Liver (tissue), 9 donors: ENCODE results near the gene LURAP1L. TPM values are rescaled to one million over a fixed set of nuclear protein-coding genes. Genes with fewer than 3 reads are reported as not detected.
A peak's percentile ranks its signal among the peaks of the same experiment; 100 is the strongest.

ENCODE experiments used
- DNase-seq: peaks from one replicate; pipeline ENCODE4 v3.0.0-alpha.2; 2017; ENCODE audit warnings: low spot score
- H3K27ac ChIP-seq, 2 donors: one replicate each; pipeline ENCODE4 v1.7.0; 2013; ENCODE audit warnings: inconsistent platforms in 2 of 2, low read length in 2 of 2, control low read depth in 1 of 2, low read depth in 1 of 2, mild to moderate bottlenecking in 1 of 2
- H3K27me3 ChIP-seq, 4 donors: one replicate each; pipeline versions ENCODE4 v1.6.1 to v1.7.0; 2013; ENCODE audit warnings: low read length in 3 of 4, inconsistent platforms in 1 of 4, mild to moderate bottlenecking in 1 of 4, moderate library complexity in 1 of 4; ENCODE audit not compliant: control insufficient read depth in 4 of 4, insufficient read depth in 4 of 4
- H3K36me3 ChIP-seq, 4 donors: one replicate each; pipeline versions ENCODE4 v1.6.1 to v1.7.0; 2013; ENCODE audit warnings: low read length in 3 of 4, mild to moderate bottlenecking in 3 of 4, low read depth in 1 of 4, moderate library complexity in 1 of 4; ENCODE audit not compliant: control insufficient read depth in 4 of 4, insufficient read depth in 3 of 4
- H3K4me1 ChIP-seq, 4 donors: one replicate each; pipeline versions ENCODE4 v1.6.1 to v1.7.0; 2013; ENCODE audit warnings: low read length in 3 of 4, mild to moderate bottlenecking in 3 of 4, moderate library complexity in 1 of 4; ENCODE audit not compliant: control insufficient read depth in 4 of 4, insufficient read depth in 4 of 4
- H3K4me3 ChIP-seq, 3 donors: one replicate each; pipeline versions ENCODE4 v1.6.1 to v1.7.0; 2013; ENCODE audit warnings: low read length in 3 of 3, control low read depth in 1 of 3, low read depth in 1 of 3, mild to moderate bottlenecking in 1 of 3
- H3K9ac ChIP-seq, 2 donors: one replicate each; pipeline ENCODE4 v1.7.0; 2013; ENCODE audit warnings: low read length in 2 of 2, mild to moderate bottlenecking in 2 of 2, moderate library complexity in 2 of 2, control low read depth in 1 of 2, low read depth in 1 of 2
- H3K9me3 ChIP-seq, 4 donors: one replicate each; pipeline versions ENCODE4 v1.6.1 to v1.7.0; 2013; ENCODE audit warnings: low read length in 3 of 4; ENCODE audit not compliant: control insufficient read depth in 4 of 4
- ATF3 ChIP-seq: IDR thresholded peaks from 2 replicates; pipeline ENCODE4 v1.6.1; 2016; ENCODE audit warnings: antibody characterized with exemption
- CTCF ChIP-seq: fragments of 150-350 bp; IDR thresholded peaks from 2 replicates; pipeline ENCODE4 v1.5.1; 2017; ENCODE audit warnings: improper control_type of control experiment, low read depth, low read length; ENCODE audit not compliant: missing input control
- EGR1 ChIP-seq, 2 donors: IDR thresholded peaks; 2 replicates each; pipeline ENCODE4 v1.6.1; 2016 to 2018; ENCODE audit warnings: antibody characterized with exemption in 2 of 2, low read depth in 2 of 2
- FOXA1 ChIP-seq: IDR thresholded peaks from 2 replicates; pipeline ENCODE4 v1.6.1; 2016; ENCODE audit warnings: antibody characterized with exemption
- FOXA2 ChIP-seq: IDR thresholded peaks from 2 replicates; pipeline ENCODE4 v1.6.1; 2016; ENCODE audit warnings: antibody characterized with exemption
- GABPA ChIP-seq, 2 donors: IDR thresholded peaks in 1 of 2; conservative IDR thresholded peaks in 1 of 2; 2 replicates each; pipeline ENCODE4 v1.6.1; 2016; ENCODE audit warnings: antibody characterized with exemption in 2 of 2, mild to moderate bottlenecking in 1 of 2, moderate library complexity in 1 of 2
- HNF4A ChIP-seq, 2 donors: conservative IDR thresholded peaks; 2 replicates each; pipeline ENCODE4 v1.6.1; 2016; ENCODE audit warnings: antibody characterized with exemption in 2 of 2, mild to moderate bottlenecking in 2 of 2
- HNF4G ChIP-seq: IDR thresholded peaks from 2 replicates; pipeline ENCODE4 v1.6.1; 2016; ENCODE audit warnings: antibody characterized with exemption
- JUND ChIP-seq, 2 donors: IDR thresholded peaks; 2 replicates each; pipeline ENCODE4 v1.6.1; 2016; ENCODE audit warnings: antibody characterized with exemption in 2 of 2
- MAX ChIP-seq: IDR thresholded peaks from 2 replicates; pipeline ENCODE4 v1.6.1; 2016; ENCODE audit warnings: antibody characterized with exemption
- NR2F2 ChIP-seq: IDR thresholded peaks from 2 replicates; pipeline ENCODE4 v1.6.1; 2016; ENCODE audit warnings: antibody characterized with exemption
- RAD21 ChIP-seq, 2 donors: IDR thresholded peaks; 2 replicates each; pipeline ENCODE4 v1.6.1; 2016; ENCODE audit warnings: antibody characterized with exemption in 2 of 2, mild to moderate bottlenecking in 2 of 2
- REST ChIP-seq: IDR thresholded peaks from 2 replicates; pipeline ENCODE4 v1.6.1; 2016; ENCODE audit warnings: antibody characterized with exemption, mild to moderate bottlenecking
- RXRA ChIP-seq, 2 donors: IDR thresholded peaks; 2 replicates each; pipeline ENCODE4 v1.6.1; 2017 to 2018; ENCODE audit warnings: antibody characterized with exemption in 2 of 2, mild to moderate bottlenecking in 1 of 2
- SP1 ChIP-seq: IDR thresholded peaks from 2 replicates; pipeline ENCODE4 v1.6.1; 2018; ENCODE audit warnings: antibody characterized with exemption, mild to moderate bottlenecking
- TAF1 ChIP-seq: conservative IDR thresholded peaks from 2 replicates; pipeline ENCODE4 v1.6.1; 2016; ENCODE audit warnings: antibody characterized with exemption, mild to moderate bottlenecking
- YY1 ChIP-seq: IDR thresholded peaks from 2 replicates; pipeline ENCODE4 v1.6.1; 2016; ENCODE audit warnings: antibody characterized with exemption, mild to moderate bottlenecking
- ZBTB33 ChIP-seq: IDR thresholded peaks from 2 replicates; pipeline ENCODE4 v1.6.1; 2016; ENCODE audit warnings: antibody characterized with exemption
- WGBS: extraction: QIAGEN DNeasy Blood & Tissue Kit; methylation state at CpG from one replicate; pipeline ENCODE4 v1.1.7; 2013; 5-methylcytosine and 5-hydroxymethylcytosine counted together
- polyA plus RNA-seq, 2 donors: library from polyadenylated mRNA; stranded (reverse) in 1 of 2; unstranded in 1 of 2; fragments of 200-250 nt in 1 of 2; fragments of >200 nt in 1 of 2; fragmentation: Nextera tagmentation in 1 of 2; extraction: Ambion mirVana in 1 of 2; gene quantifications; one replicate each; pipeline versions ENCODE4 v1.2.1 to v1.2.3, GENCODE V29; 2013 to 2015
- total RNA-seq, 2 donors: library from RNA; depleted of rRNA; stranded (reverse); fragments of >200 nt; gene quantifications; one replicate each; pipeline ENCODE4 v1.2.3, GENCODE V29; 2014
- donor health status: healthy.
- donor health status: healthy.
- donor health status: healthy.
- donor health status: healthy.
- donor health status: healthy.

Gene LURAP1L
- total RNA-seq (10 to 100 TPM in 1 of 2 donors, 1 to 10 TPM in 1; 4.2 to 18.6 TPM), polyA plus RNA-seq (1 to 10 TPM; 7.8 to 9.9 TPM)

- WGBS: 1% methylated on average over 34 of the region's 34 CpGs
- Histone ChIP-seq H3K27me3 (no peaks in the 10 kb centered on the region), H3K27ac (peak within 1 kb of the TSS; percentile 99), H3K4me3 (peak within 1 kb of the TSS; percentile 54 to 97 (median 92)), H3K9ac (peak within 1 kb of the TSS; percentile 72 to 84), H3K9me3 (no peaks in the 10 kb centered on the region), H3K4me1 (peaks cover 2 to 10% (median 5%) of the 10 kb centered on the region in 4 donors), H3K36me3 (no peaks in the 10 kb centered on the region)
- DNase-seq: no peak
- TF ChIP-seq MAX (peak; percentile 52), GABPA (IDR thresholded peaks at IDR 0.05 in 1 of 2, conservative IDR thresholded peaks at IDR 0.05 in 1 of 2) (no peak), RAD21 (IDR thresholded peaks at IDR 0.05) (peak; percentile 50 to 71), ATF3 (peak; percentile 11), RXRA (IDR thresholded peaks at IDR 0.05) (peak in 1 of 2 donors; percentile 59), EGR1 (IDR thresholded peaks at IDR 0.05; ENCODE audit: low read depth in 2 of 2) (peak in 1 of 2 donors; percentile 52), CTCF (no peak), NR2F2 (no peak), REST (peak; percentile 88), SP1 (peak; percentile 60), ZBTB33 (peak; percentile 39), HNF4G (no peak), TAF1 (peak; percentile 90), YY1 (peak; percentile 81), FOXA1 (no peak), JUND (IDR thresholded peaks at IDR 0.05) (peak in 1 of 2 donors; percentile 15), HNF4A (conservative IDR thresholded peaks at IDR 0.05) (peak; percentile 54 to 69), FOXA2 (no peak)
Observed at GRCh38 chr9:12774861-12775678, at the start of gene LURAP1L. TSS of gene LURAP1L (plus strand) at chr9:12775020. CDS start at chr9:12775716, 696 bp downstream.
